GM21576 (cell line): Measurements from ENCODE around the gene CTIF.

Source experiments
- ATAC-seq: cut with Tn5 transposase; IDR thresholded peaks from one replicate; pipeline ENCODE4 v1.9.1; 2021; ENCODE audit warnings: mild to moderate bottlenecking, moderate library complexity; ENCODE audit not compliant: unreplicated experiment

The CTIF gene

DNA sequence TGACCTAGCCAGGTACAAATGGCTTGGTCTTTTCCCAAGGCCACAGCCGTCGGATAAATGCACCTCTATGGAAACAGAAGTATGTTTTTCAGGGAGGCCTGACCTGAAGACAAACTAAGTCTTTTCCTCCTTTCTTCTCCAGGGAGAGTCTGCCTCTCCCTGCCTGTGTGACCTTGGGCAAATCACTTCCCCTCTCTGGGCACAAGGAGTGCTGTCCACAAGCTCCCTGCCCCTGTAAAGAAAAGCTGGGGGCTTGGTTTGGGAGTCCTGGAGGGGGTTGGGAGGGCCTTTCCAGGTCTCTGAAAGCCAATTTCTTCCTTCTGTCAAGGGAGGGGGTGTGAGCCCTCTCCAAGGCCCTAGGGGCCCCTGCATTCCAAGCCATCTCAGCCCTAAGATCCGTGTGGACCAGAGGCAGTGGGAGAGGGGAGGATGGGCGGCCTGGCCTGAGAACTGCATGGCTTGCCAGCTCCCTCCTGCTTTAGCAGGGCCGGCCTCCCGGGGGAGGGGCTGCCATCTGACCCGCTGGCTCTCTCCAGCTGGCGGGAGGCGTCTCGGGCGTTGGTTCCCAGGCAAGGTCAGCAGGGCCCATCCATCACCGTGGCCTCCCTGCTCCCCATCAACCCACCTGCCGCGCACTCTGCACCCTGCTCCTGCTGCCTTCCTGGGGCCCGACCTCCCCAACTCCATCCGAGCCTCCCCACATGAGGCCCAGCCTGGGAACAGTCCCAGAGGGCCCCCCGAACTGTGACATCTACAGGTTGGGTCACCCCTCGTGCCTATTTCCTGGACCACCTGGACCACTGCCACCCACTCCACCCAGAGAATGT is 350.5 kb downstream of the CTIF start:
- no peak for ATAC-seq

GRCh38 chr18:48889981-48890762 is 351.3 kb downstream of the CTIF start:
- ATAC-seq, result no peak

- ATAC-seq, result no peak
Measured at GRCh38 chr18:48891721-48892120, 352.9 kb downstream of the CTIF start.

GRCh38 chr18:48892146-48892855 is 353.5 kb downstream of the CTIF start:
- ATAC-seq, result no peak

GRCh38 chr18:48893061-48893607 is 354.3 kb downstream of the CTIF start:
- ATAC-seq, result no peak

DNA sequence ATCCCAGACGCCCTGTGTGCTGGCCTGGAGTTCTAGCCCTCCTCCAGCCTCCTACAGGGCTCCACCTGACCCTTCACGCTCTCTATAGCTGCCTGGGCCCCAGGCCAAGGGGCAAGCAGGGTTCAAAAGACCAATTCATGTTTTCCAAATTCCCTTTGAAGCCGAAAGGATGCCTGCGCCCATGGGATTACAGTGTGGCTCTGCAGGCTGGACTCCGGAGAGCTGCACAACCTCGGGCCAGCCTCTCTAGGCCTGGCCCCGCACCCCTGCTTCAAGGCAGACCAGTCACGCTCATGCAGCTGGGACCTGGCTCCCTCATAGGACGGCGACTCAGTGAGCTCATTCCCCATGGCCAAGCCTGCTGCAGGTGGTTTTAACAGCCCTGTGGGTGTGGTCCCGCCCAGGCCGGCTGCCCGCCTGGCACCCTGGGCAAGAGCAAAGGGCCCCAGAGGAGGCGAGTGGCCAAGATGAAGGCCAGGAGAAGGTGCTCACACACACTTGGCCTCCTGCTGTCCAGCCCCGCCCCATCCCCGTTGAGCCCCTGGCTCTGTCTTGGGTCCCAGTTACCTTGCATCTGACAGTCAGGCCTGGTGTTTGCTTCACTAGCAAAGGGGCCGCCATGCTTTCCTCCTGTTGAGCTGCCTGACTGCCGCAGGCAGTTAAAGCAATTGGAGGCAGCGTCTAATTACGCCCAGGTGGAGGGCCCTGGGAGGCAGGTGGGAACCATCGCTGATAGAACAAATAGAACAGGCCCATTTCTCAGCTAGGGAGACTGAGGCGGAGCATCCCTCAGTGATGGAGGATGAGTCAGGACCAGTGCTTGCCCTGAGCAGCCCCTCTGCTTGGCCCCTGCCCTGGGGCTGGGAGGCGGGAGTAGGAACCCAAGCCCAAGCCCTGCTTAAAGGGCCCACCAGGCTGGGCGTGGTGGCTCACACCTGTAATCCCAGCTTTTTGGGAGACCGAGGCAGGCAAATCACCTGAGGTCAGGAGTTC is 355.1 kb downstream of the CTIF start:
- ATAC-seq, result no peak

- no peak for ATAC-seq
Measured at GRCh38 chr18:48894799-48895346, 356.0 kb downstream of the CTIF start.

- ATAC-seq, result no peak
Measured at GRCh38 chr18:48896326-48896874, 357.6 kb downstream of the CTIF start.

DNA sequence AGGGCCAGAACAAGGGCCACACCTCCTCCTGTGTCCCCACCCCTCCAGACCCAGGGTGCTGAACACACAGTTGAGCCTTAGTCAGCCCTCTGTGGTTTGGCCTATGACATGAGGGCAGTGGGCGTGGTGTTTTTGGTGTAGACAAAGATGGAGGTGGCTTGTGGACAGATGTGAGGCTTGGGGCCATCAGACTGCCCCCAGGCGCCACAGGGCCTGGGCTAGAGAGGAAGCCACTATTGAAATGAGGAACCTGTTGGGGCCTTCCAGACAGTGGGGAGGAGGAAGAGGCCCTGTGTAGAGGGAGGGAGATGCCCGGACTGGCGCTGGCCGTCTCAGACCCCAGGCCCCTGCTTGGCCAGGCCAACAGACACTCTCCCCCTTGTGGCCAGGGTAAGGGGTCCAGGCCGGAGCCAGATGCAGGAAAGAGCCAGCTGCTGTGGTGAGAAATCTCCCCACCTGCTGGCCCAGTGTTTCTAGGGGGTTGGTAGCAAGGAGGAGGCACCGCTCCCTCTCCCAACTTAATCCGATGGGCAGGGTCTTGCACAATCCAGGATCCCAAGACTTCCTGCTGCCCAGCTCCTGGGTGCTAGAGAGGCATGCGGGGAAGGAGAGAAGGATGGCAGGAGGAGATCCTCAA is 358.2 kb downstream of the CTIF start:
- peak; percentile 67 for ATAC-seq

- ATAC-seq, result no peak
Measured at GRCh38 chr18:48897531-48897930, 358.7 kb downstream of the CTIF start.

DNA sequence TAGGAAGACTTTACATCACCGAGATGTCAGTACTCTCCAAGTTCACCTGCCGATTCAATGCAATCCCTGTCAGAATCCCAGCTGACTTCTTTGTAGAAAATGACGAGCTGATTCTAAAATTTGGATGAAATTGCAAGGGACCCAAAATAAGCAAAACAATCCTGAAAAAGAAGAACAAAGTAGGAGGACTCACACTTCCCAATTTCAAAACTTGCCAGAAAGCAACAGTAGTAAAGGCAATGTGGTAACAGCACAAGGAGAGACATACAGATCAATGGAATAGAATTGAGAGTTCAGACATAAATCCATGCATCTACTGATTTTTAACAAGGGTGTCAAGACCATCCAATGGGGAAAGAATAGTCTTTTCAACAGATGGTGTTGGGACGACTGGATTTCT is 359.7 kb downstream of the CTIF start:
- ATAC-seq, result no peak

- ATAC-seq, result no peak
Measured at GRCh38 chr18:48899558-48900174, 360.8 kb downstream of the CTIF start.

- no peak for ATAC-seq
Measured at GRCh38 chr18:48900469-48900868, 361.6 kb downstream of the CTIF start.

- ATAC-seq, result no peak
Measured at GRCh38 chr18:48901145-48902022, 362.6 kb downstream of the CTIF start.

DNA sequence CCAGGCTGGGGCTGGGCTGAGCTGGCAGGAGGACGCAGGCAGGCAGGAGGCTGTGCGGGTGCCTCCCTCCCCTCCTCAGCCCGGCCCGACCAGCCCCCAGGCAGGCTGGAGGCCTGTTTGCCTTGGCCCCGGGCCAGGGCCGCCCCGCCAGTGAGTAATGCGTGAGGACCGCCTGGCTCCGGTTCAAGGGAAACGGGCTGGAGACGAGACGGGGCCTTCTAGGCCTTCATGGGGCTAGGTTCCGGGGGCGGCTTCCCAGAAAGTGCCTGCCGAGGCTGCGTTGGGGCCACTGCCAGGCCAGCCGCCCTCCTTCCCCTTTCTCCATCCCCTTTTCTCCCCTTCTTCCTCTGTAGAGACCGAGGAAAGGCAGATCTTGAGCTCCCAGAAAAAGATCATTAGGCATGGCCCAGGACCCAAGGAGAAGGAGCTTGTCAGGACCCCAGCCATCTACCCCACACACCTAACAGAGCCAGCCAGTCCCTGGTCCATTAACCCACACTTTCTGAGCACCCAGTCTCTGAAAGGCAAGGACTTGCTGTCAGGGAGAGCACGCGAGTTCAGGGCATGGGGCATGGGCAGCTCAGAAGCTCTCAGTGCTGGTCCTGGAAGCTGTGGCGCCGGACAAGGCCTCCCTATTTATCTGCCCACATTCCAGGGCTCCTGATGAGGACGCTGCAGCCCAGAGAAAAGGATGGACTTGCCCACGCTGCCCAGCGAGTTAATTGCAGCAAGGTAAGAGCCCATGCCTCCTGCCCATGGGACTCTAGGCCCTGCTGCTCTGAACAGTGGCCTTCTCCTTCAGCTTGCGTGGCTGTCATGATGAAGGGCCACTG is 363.4 kb downstream of the CTIF start:
- no peak for ATAC-seq

DNA sequence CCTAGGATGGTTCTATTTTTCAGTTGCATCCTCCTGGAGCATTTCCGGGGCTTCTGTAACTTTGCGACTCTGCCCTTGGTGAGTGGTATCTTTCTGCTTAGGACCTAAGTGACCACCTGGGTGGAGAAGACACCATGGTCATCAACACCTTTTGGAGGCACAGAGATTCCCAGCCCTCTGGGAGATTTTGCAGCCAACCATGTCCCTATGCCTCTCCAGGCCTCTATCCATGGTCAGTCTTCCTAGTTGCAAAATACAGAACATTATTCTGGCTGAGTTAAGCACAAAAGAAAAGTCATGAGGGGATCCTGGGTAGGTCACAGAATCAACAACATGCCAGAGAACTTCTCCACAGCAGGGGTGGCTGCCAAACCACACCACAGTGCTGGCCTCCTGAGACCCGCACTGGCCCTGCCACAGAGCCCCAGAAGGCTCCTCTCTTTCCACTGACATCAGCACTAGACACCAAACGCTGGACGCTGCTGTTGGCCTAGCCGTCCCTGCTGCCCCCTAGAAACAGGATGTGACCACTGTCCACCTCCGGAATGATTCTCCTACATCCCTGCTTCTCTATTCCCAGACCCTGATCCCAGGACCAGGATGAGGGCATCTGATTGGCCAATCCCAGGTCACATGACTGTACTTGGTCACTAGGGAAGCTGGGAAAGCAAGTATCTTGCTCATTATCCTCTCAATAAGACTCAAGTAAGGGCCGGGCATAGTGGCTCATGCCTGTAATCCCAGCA is 364.2 kb downstream of the CTIF start:
- ATAC-seq, result no peak
